Fibroblast of villous mesenchyme (primary cell): Measurements from ENCODE around the gene CAND2. TPM values are rescaled to one million over a fixed set of nuclear protein-coding genes. Genes with fewer than 3 reads are reported as not detected.
"Not testable (repeated sequence)": the region's sequence is repeated elsewhere in the genome, so short reads cannot be mapped to it uniquely, and the experiment has no call there.

Experiments used
- DNase-seq: peaks from one replicate; pipeline ENCODE4 v3.0.0-alpha.2; 2010; ENCODE audit warnings: low read depth
- H3K4me3 ChIP-seq: 2 replicates; pipeline ENCODE4 v1.5.1; 2011; ENCODE audit warnings: low read depth, mild to moderate bottlenecking, low read length
- total RNA-seq: library from RNA; depleted of rRNA; stranded (reverse); fragments of >200 nt; gene quantifications from 2 replicates; pipeline ENCODE4 v1.2.3, GENCODE V29; 2012
- TF ChIP-seq, protein P1 (sequence below): IDR thresholded peaks from 2 replicates; pipeline ENCODE4 v1.5.1; 2012; ENCODE audit warnings: low read depth, mild to moderate bottlenecking, low read length; ENCODE audit not compliant: insufficient read depth

The CAND2 gene
- total RNA-seq, 1 donor: 4.7 TPM

DNA sequence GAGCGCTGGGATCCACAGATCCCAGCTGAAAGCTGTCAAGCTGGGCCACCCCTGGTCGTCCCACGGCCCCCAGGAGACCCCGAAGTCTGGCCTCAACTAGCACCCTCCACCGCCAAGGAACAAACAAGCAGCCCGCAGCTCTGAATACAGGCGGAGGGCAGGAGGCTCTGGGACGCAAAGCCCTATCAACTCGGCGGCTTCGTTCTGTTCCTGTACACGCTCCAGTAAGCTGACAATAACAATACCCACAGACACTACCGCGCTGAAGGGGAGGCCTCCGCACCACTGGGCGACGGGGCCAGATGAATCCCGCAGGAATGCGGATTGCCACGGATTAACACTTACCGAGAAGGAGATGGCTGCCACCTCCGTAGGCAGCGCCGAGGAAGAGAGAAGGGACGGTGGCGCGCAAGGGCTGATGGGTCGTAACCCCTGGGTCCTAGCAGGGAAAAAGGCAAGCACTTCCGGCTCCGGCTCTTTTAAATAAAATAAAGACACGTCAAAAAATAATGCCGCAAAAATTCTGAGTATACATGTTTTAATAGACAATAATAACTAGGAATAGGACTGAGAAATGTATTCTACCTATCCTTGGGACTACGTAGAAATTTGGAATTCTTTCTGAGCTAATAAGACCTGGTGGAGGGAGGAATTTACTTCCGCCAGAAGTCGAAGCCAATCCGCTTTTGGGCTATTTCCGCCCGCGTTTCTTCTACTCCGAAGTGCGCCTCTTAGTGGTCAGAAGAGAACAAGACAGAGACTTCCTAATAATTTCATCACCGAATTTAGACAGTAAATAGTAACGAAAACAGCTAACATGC, 44.9 kb downstream of the CAND2 start, which contains the start of gene RPL32:
RPL32 (minus strand) TSS at position 417 of the 821 bp plus-strand sequence. CDS start 1,328 bp downstream, outside the sequence.
- peak; percentile 98 for DNase-seq
- peak within 1 kb of the TSS; percentile 89 for H3K4me3 ChIP-seq
- TF ChIP-seq, protein P1, sequence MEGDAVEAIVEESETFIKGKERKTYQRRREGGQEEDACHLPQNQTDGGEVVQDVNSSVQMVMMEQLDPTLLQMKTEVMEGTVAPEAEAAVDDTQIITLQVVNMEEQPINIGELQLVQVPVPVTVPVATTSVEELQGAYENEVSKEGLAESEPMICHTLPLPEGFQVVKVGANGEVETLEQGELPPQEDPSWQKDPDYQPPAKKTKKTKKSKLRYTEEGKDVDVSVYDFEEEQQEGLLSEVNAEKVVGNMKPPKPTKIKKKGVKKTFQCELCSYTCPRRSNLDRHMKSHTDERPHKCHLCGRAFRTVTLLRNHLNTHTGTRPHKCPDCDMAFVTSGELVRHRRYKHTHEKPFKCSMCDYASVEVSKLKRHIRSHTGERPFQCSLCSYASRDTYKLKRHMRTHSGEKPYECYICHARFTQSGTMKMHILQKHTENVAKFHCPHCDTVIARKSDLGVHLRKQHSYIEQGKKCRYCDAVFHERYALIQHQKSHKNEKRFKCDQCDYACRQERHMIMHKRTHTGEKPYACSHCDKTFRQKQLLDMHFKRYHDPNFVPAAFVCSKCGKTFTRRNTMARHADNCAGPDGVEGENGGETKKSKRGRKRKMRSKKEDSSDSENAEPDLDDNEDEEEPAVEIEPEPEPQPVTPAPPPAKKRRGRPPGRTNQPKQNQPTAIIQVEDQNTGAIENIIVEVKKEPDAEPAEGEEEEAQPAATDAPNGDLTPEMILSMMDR: peak; percentile 78

DNA sequence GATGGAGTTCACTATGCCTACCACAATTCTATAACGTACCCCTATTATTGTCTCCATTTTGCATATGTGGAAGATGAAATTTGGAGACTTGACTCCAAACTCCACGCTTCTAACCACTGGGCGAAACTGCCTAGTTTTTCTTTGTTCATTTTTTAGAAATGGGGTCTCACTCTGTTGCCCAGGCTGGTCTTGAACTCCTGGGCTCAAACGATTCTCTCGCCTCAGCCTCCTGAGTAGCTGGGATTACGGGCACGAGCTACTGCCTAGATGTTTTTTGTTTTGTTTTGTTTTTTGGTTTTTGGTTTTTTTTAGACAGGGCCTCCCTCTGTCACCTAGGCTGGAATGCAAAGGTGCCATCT, 45.5 kb downstream of the CAND2 start:
- TF ChIP-seq, protein P1: no peak
- no peak for DNase-seq
- peak overlapping the region; percentile 29 for H3K4me3 ChIP-seq

DNA sequence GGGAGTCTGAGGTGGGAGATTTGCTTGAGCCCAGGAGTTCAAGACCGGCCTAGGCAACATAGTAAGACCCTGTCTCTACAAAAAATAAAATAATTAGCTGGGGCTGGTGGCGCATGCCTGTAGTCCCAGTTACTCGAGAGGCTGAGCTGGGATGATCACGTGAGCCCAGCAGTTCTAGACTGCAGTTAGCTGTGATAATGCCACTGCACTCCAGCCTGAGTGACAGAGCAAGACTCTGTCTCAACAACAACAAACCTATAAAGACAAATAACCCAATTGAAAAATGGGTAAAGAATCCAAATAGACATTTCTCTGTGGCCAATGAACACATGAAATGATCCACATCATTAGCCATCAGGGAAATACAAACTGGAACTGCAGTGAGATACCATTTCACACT, 46.0 kb downstream of the CAND2 start:
- H3K4me3 ChIP-seq: no peak overlapping the region
- TF ChIP-seq, protein P1: no peak

DNA sequence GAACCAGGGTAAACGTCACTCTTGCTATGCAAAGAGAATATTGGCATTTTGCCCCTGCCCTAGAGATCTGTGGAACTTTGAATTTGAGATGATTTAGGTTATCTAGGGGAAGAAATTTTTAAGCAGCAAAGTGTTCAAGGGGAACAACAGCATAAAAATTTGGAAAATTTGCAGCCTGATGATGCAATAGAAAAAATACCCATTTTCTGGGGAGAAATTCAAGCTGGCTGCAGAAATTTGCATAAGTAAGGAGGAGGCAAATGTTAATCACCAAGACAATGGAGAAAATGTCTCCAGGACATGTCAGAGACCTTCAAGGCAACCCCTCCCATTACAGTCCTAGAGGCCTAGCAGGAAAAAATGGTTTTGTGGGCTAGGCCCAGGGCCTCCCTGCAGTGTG, 49.3 kb downstream of the CAND2 start:
- no peak overlapping the region for H3K4me3 ChIP-seq
- TF ChIP-seq, protein P1: no peak
- no peak for DNase-seq

More for the DNA sequence above, 46.0 kb downstream of the CAND2 start:
- no peak for DNase-seq

DNA sequence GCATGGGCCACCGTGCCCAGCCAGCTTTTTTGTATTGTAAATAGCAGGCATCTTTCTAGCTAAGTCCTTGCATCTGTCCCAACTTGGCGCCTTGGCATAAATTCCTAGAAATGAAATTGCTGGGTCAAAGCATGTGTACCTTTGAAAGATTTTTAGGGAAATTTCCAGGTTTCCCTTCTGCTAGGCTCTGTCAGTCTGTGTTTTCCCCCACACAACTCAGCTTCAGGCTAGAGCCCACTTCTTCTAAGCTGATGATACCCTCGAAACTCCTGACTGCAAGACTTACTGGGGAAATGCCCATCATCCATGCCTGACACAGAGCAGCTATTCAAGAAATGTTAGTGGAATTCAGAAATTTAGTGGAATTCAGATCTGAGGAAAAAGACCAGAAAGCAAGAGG, 55.7 kb downstream of the CAND2 start:
- H3K4me3 ChIP-seq: no peak overlapping the region
- TF ChIP-seq, protein P1: no peak
- DNase-seq: no peak

DNA sequence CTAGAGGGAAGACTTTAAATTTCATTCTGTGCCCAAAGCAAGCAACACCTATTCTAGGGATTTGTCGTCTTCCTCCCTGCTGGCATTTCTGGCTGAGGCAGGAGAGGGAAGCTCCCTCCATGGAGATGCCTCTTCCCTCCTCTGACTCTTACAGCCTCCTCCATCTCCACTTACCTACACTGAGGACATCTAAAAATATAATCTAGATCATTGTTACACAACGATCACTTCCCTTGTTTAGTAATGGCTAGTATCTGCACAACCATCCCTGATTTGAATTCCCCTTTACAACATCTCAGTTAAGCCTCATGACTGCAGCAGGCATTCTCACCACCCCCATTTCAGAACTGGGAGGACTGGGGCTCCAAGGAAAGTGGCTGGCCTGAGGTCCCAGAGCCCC, 57.4 kb downstream of the CAND2 start:
- H3K4me3 ChIP-seq, DNase-seq: not testable (repeated sequence)

DNA sequence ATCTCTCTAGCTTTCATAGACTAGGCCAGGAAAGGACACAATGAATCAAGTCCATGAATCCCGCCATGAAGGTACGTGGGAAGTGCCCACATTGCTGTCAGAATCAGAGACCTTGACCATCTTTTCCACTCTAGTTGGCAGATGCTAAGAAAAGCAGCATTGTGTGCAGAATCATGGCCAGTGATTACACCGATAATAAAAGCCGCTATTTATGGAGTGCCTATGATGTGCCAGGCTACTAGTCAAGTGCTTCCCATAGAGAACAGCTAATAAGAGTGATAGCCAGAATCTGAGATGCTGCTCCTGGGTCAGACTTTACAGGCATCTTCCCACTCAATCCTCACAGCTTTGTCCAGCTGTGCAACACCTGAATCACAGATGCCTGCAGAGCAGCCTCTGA, 58.1 kb downstream of the CAND2 start:
- TF ChIP-seq, protein P1: no peak
- no peak overlapping the region for H3K4me3 ChIP-seq
- no peak for DNase-seq
